HG03575 (cell line): ENCODE results near the gene RIT2.

ENCODE experiments used
- ATAC-seq: cut with Tn5 transposase; IDR thresholded peaks from one replicate; pipeline ENCODE4 v1.9.1; 2021; ENCODE audit not compliant: unreplicated experiment, insufficient number of reproducible peaks, low FRiP score; ENCODE audit errors: extremely low read depth

The RIT2 gene

GRCh38 chr18:43108469-43108868 lies 7.0 kb downstream of the RIT2 start:
- no peak for ATAC-seq

- no peak for ATAC-seq
These were observed 21.8 kb downstream of the RIT2 start for GRCh38 chr18:43093646-43094045.

GRCh38 chr18:43092539-43092938 lies 22.9 kb downstream of the RIT2 start:
- ATAC-seq = no peak

- no peak for ATAC-seq
These were observed 34.1 kb downstream of the RIT2 start for GRCh38 chr18:43081396-43081795.

GRCh38 chr18:43080671-43081070 lies 34.8 kb downstream of the RIT2 start:
- ATAC-seq = no peak

- no peak for ATAC-seq
These were observed 36.1 kb downstream of the RIT2 start for GRCh38 chr18:43079422-43079821.

- no peak for ATAC-seq
These were observed 36.9 kb downstream of the RIT2 start for GRCh38 chr18:43078478-43079092.

- ATAC-seq = no peak
These were observed 37.8 kb downstream of the RIT2 start for GRCh38 chr18:43077510-43078308.

- no peak for ATAC-seq
These were observed 41.7 kb downstream of the RIT2 start for GRCh38 chr18:43073771-43074170.

- no peak for ATAC-seq
These were observed 46.7 kb downstream of the RIT2 start for GRCh38 chr18:43068781-43069180.

GRCh38 chr18:43067570-43067969 lies 47.9 kb downstream of the RIT2 start:
- ATAC-seq = no peak

- ATAC-seq = no peak
These were observed 53.7 kb downstream of the RIT2 start for GRCh38 chr18:43061816-43062215.

- ATAC-seq = no peak
These were observed 54.2 kb downstream of the RIT2 start for GRCh38 chr18:43061318-43061717.

GRCh38 chr18:43060020-43060419 lies 55.5 kb downstream of the RIT2 start:
- ATAC-seq = no peak

- no peak for ATAC-seq
These were observed 60.5 kb downstream of the RIT2 start for GRCh38 chr18:43054815-43055519.

GRCh38 chr18:43049021-43049420 lies 66.5 kb downstream of the RIT2 start:
- no peak for ATAC-seq

GRCh38 chr18:43046322-43046721 lies 69.2 kb downstream of the RIT2 start:
- ATAC-seq = no peak

- ATAC-seq = no peak
These were observed 71.9 kb downstream of the RIT2 start for GRCh38 chr18:43043626-43044025.

GRCh38 chr18:43040281-43040680 lies 75.2 kb downstream of the RIT2 start:
- ATAC-seq = no peak
